H9 (cell line): Measurements from ENCODE around the gene ACBD6. TPM values are rescaled to one million over a fixed set of nuclear protein-coding genes. Genes with fewer than 3 reads are reported as not detected.

Experiments used
- DNase-seq: peaks from one replicate; pipeline ENCODE4 v3.0.0-alpha.2; 2017
- H2AFZ ChIP-seq: one replicate; pipeline ENCODE4 v1.6.1; 2013; ENCODE audit warnings: mild to moderate bottlenecking, low read length, control low read depth, moderate library complexity
- H2AK5ac ChIP-seq: 2 replicates; pipeline ENCODE4 v1.6.1; 2013; ENCODE audit warnings: low read length, control low read depth, mixed read lengths; ENCODE audit not compliant: insufficient read length
- H2BK120ac ChIP-seq: one replicate; pipeline ENCODE4 v1.6.1; 2013; ENCODE audit warnings: low read depth, mild to moderate bottlenecking, low read length, control low read depth, inconsistent platforms; ENCODE audit not compliant: poor library complexity, severe bottlenecking
- H2BK12ac ChIP-seq: 2 replicates; pipeline ENCODE4 v1.6.1; 2013; ENCODE audit warnings: low read length, control low read depth, mixed read lengths, low read depth; ENCODE audit not compliant: insufficient read length
- H2BK15ac ChIP-seq: 2 replicates; pipeline ENCODE4 v1.6.1; 2013; ENCODE audit warnings: low read depth, low read length, control low read depth
- H2BK20ac ChIP-seq: one replicate; pipeline ENCODE4 v1.6.1; 2013; ENCODE audit warnings: low read depth, mild to moderate bottlenecking, low read length, control low read depth, inconsistent platforms; ENCODE audit not compliant: poor library complexity, severe bottlenecking
- H2BK5ac ChIP-seq: 2 replicates; pipeline ENCODE4 v1.6.1; 2013; ENCODE audit warnings: low read length, control low read depth, mixed read lengths; ENCODE audit not compliant: insufficient read length
- H3K14ac ChIP-seq: 2 replicates; pipeline ENCODE4 v1.6.1; 2013; ENCODE audit warnings: low read length, control low read depth; ENCODE audit not compliant: insufficient read depth
- H3K18ac ChIP-seq: 2 replicates; pipeline ENCODE4 v1.6.1; 2013; ENCODE audit warnings: low read depth, mild to moderate bottlenecking, mixed read lengths, low read length, control low read depth; ENCODE audit not compliant: insufficient read length
- H3K23ac ChIP-seq: 2 replicates; pipeline ENCODE4 v1.6.1; 2013; ENCODE audit warnings: low read length, control low read depth, mixed read lengths, low read depth; ENCODE audit not compliant: insufficient read length
- H3K23me2 ChIP-seq: 2 replicates; pipeline ENCODE4 v1.6.1; 2013; ENCODE audit warnings: low read depth, mild to moderate bottlenecking, mixed read lengths, low read length, control low read depth; ENCODE audit not compliant: insufficient read length, poor library complexity, severe bottlenecking
- H3K27ac ChIP-seq: 2 replicates; pipeline ENCODE4 v1.5.1; 2013; ENCODE audit warnings: low read length, control low read depth, mixed read lengths, low read depth; ENCODE audit not compliant: insufficient read length
- H3K27me3 ChIP-seq: 2 replicates; pipeline ENCODE4 v1.6.1; 2013; ENCODE audit warnings: low read length, control low read depth, inconsistent platforms; ENCODE audit not compliant: insufficient read depth
- H3K4ac ChIP-seq: 2 replicates; pipeline ENCODE4 v1.6.1; 2013; ENCODE audit warnings: low read depth, mild to moderate bottlenecking, control low read depth, inconsistent platforms, low read length, moderate library complexity
- H3K4me1 ChIP-seq: 2 replicates; pipeline ENCODE4 v1.6.1; 2013; ENCODE audit warnings: low read length, control low read depth, inconsistent platforms; ENCODE audit not compliant: insufficient read depth
- H3K4me2 ChIP-seq: 2 replicates; pipeline ENCODE4 v1.6.1; 2013; ENCODE audit warnings: low read length, control low read depth, mixed read lengths; ENCODE audit not compliant: insufficient read length, insufficient read depth
- H3K56ac ChIP-seq: 2 replicates; pipeline ENCODE4 v1.6.1; 2013; ENCODE audit warnings: low read depth, mild to moderate bottlenecking, mixed read lengths, low read length, control low read depth; ENCODE audit not compliant: insufficient read length
- H3K79me1 ChIP-seq: 2 replicates; pipeline ENCODE4 v1.6.1; 2013; ENCODE audit warnings: low read depth, mild to moderate bottlenecking, moderate library complexity, low read length, control low read depth, inconsistent platforms; ENCODE audit not compliant: insufficient read depth, poor library complexity, severe bottlenecking
- H3K79me2 ChIP-seq: 2 replicates; pipeline ENCODE4 v1.6.1; 2013; ENCODE audit warnings: low read length, control low read depth, inconsistent platforms; ENCODE audit not compliant: insufficient read depth
- H3K9ac ChIP-seq: 2 replicates; pipeline ENCODE4 v1.6.1; 2013; ENCODE audit warnings: low read length, control low read depth, mixed read lengths; ENCODE audit not compliant: insufficient read length; ENCODE audit errors: extremely low read depth
- H3K9me3 ChIP-seq: one replicate; pipeline ENCODE4 v1.6.1; 2013; ENCODE audit warnings: low read depth, low read length, inconsistent platforms; ENCODE audit not compliant: control insufficient read depth
- H3T11ph ChIP-seq: one replicate; pipeline ENCODE4 v1.6.1; 2013; ENCODE audit warnings: mild to moderate bottlenecking, low read length, control low read depth, inconsistent platforms
- H4K20me1 ChIP-seq: one replicate; pipeline ENCODE4 v1.6.1; 2013; ENCODE audit not compliant: control insufficient read depth, insufficient read length, insufficient read depth
- H4K5ac ChIP-seq: 2 replicates; pipeline ENCODE4 v1.6.1; 2013; ENCODE audit warnings: low read depth, mild to moderate bottlenecking, mixed read lengths, low read length, control low read depth; ENCODE audit not compliant: insufficient read length
- H4K8ac ChIP-seq: replicated peaks from 2 replicates; pipeline ENCODE4 v1.6.1; 2013; ENCODE audit warnings: low read length, control low read depth, mixed read lengths, low read depth; ENCODE audit not compliant: insufficient read length
- H4K91ac ChIP-seq: 2 replicates; pipeline ENCODE4 v1.6.1; 2013; ENCODE audit warnings: low read depth, mild to moderate bottlenecking, moderate library complexity, mixed read lengths, low read length, control low read depth; ENCODE audit not compliant: insufficient read length
- H3K27ac Mint-ChIP-seq, 3 experiments: 2 replicates in 2 of 3; 3 replicates in 1 of 3; pipeline ENCODE4 v1.8.0; 2020 to 2021; ENCODE audit warnings: mixed read lengths in 3 of 3, mild to moderate bottlenecking in 1 of 3, moderate library complexity in 1 of 3
- H3K27me3 Mint-ChIP-seq: 2 replicates; pipeline ENCODE4 v1.8.0; 2021; ENCODE audit warnings: low read depth, mild to moderate bottlenecking, moderate library complexity, mixed read lengths
- H3K36me3 Mint-ChIP-seq, 3 experiments: 2 replicates in 2 of 3; 3 replicates in 1 of 3; pipeline ENCODE4 v1.8.0; 2020 to 2021; ENCODE audit warnings: low read depth in 3 of 3, mixed read lengths in 3 of 3; ENCODE audit not compliant: insufficient read depth in 1 of 3
- H3K4me1 Mint-ChIP-seq, 2 experiments: 2 replicates each; pipeline ENCODE4 v1.8.0; 2020; ENCODE audit warnings: mixed read lengths in 2 of 2
- H3K4me3 Mint-ChIP-seq, 2 experiments: 2 replicates in 1 of 2; 3 replicates in 1 of 2; pipeline ENCODE4 v1.8.0; 2020 to 2021; ENCODE audit warnings: mild to moderate bottlenecking in 2 of 2, mixed read lengths in 2 of 2, moderate library complexity in 1 of 2
- H3K9me3 Mint-ChIP-seq, 2 experiments: 2 replicates in 1 of 2; 3 replicates in 1 of 2; pipeline ENCODE4 v1.8.0; 2020; ENCODE audit warnings: mild to moderate bottlenecking in 2 of 2, mixed read lengths in 2 of 2, moderate library complexity in 1 of 2
- CTCF ChIP-seq: fragments of 200-600 bp; sonication (generic); conservative IDR thresholded peaks from 3 replicates; pipeline ENCODE4 v1.8.0; 2021; ENCODE audit warnings: antibody characterized with exemption, mild to moderate bottlenecking
- WGBS: extraction: QIAGEN DNeasy Blood & Tissue Kit; methylation state at CpG from one replicate; pipeline ENCODE4 v1.1.7; 2013; ENCODE audit warnings: missing lambda C conversion rate, low lambda C conversion rate, mixed read lengths; ENCODE audit not compliant: insufficient read length; ENCODE audit errors: extremely low coverage; 5-methylcytosine and 5-hydroxymethylcytosine counted together
- total RNA-seq: library from RNA; stranded (reverse); gene quantifications from 2 replicates; pipeline ENCODE4 v1.2.1, GENCODE V29; 2021

Gene ACBD6
- total RNA-seq, 1 experiment from 2014 or later = 51.4 TPM

- H3K4me1 ChIP-seq = peaks cover 2% of the 10 kb centered on the region; the same call in 1 of the 2 replicates
- no peak overlapping the region for H3K4me3 Mint-ChIP-seq
- no peak overlapping the region for H3K23ac ChIP-seq
- no peak overlapping the region for H3K4ac ChIP-seq
- no peak overlapping the region for H2BK5ac ChIP-seq
- H2BK120ac ChIP-seq = no peak overlapping the region
- no peaks in the 10 kb centered on the region for H3K79me1 ChIP-seq
- H4K8ac ChIP-seq = no peak overlapping the region
- no peak overlapping the region for H3K14ac ChIP-seq
- no peak overlapping the region for H2AK5ac ChIP-seq
- no peak overlapping the region for H2BK20ac ChIP-seq
- H3K27ac ChIP-seq = no peak overlapping the region
- no peak overlapping the region for H3K56ac ChIP-seq
- no peak overlapping the region for H3K18ac ChIP-seq
- H2BK15ac ChIP-seq = no peak overlapping the region
- peaks cover 10 to 12% of the 10 kb centered on the region in 2 experiments for H3K4me1 Mint-ChIP-seq
- no peak overlapping the region for H2BK12ac ChIP-seq
- H3T11ph ChIP-seq = no peak overlapping the region
- no CpG with 5 or more reads among the region's 2 CpGs for WGBS
- no peak overlapping the region for H3K4me2 ChIP-seq
- H3K9me3 Mint-ChIP-seq = no peaks in the 10 kb centered on the region
- no peaks in the 10 kb centered on the region for H3K79me2 ChIP-seq
- no peak overlapping the region for H3K9ac ChIP-seq
- H3K27me3 ChIP-seq = no peaks in the 10 kb centered on the region
- H4K91ac ChIP-seq = no peak overlapping the region
- H2AFZ ChIP-seq = no peak overlapping the region
- no peaks in the 10 kb centered on the region for H3K9me3 ChIP-seq
- no peak for TF ChIP-seq CTCF
- H4K5ac ChIP-seq = no peak overlapping the region
- peaks cover 0 to 2% (median 0%) of the 10 kb centered on the region in 3 experiments; a peak in 2 of 7 replicates for H3K36me3 Mint-ChIP-seq
- no peak for DNase-seq
- H3K27ac Mint-ChIP-seq = no peak overlapping the region
- H4K20me1 ChIP-seq = no peaks in the 10 kb centered on the region
- H3K23me2 ChIP-seq = no peaks in the 10 kb centered on the region
- no peaks in the 10 kb centered on the region for H3K27me3 Mint-ChIP-seq
Observed at GRCh38 chr1:180312926-180313325, 189.5 kb downstream of the ACBD6 start.
